HG03103 (cell line): ENCODE measurements around the gene PEA15.

Source experiments
- ATAC-seq: cut with Tn5 transposase; IDR thresholded peaks from one replicate; pipeline ENCODE4 v1.9.1; 2021; ENCODE audit warnings: low read depth; ENCODE audit not compliant: unreplicated experiment

PEA15 gene

DNA sequence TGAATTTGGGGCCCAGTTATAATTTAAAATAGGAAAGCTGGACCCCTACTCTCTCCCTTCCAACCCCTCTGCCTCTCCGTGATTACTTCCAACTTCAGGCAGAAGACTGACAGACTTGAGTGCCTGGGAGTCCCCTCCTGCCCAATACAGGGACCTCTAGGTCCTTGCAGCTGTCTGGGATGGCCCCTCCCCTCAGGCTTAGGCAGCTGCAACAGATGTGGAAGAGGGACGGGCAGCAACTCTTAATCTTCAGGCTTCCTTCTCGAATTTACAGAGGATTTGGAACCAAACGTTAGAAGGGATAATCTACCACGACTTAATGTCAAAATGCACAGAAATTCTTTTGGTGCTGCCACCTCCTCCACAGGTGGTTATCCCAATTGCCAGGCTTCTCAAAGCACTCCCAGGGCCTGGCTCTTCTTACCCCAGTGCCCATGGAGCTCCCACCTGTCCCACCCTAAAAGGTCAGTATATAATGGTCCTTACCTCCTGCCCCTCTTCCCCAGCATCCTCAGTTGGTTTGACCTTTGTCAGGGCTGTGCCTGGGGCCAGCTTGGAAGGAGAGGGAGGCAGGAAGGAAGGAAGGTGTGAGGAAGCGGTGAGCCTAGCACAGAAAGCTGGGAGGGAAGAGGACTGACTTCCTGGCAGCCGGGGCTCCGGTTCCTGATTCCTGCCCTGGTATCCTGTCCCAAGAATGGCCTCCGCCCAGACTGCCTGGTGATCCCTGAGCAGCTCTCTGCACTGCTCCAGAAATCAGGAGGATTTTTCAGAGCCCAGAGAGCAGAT lies 2.8 kb downstream of the PEA15 start:
- ATAC-seq, result no peak

- no peak for ATAC-seq
These were observed 3.6 kb downstream of the PEA15 start for GRCh38 chr1:160208557-160209320.

DNA sequence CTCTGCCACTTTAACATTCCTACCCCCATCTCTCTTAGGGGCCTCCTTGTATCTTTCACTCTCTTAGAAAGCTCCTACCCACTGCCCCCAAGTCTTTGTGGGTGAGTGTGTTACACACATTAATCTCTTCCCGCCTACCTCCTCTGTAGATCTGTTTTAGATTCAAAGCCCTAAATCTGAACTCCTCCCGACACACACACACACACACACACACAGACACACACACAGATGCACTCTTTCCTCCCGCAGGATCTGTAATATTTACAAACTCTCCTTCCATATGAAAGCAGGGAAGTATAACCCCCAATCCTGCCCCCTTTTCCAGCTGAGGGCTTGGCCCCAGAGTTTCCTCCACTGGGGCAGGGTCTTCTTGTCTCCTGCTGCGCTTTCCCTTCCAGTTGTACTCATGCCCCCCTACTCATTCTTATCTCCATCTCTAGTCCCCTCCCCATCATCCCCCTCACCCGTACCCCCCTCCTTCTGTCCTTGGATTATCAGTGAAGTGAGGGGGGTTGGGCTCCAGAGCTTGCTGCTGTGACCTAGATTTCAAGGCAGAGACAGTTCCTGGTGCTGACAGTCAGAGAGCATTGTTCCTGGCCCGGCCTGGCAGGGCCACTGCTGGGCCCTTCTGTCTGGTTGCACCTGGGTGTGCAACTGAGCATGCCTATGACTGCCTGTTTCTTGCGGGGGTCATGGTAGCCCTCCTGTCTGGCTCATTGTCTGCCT lies 4.3 kb downstream of the PEA15 start:
- ATAC-seq, result no peak

- ATAC-seq, result no peak
These were observed 5.4 kb downstream of the PEA15 start for GRCh38 chr1:160210561-160210960.

DNA sequence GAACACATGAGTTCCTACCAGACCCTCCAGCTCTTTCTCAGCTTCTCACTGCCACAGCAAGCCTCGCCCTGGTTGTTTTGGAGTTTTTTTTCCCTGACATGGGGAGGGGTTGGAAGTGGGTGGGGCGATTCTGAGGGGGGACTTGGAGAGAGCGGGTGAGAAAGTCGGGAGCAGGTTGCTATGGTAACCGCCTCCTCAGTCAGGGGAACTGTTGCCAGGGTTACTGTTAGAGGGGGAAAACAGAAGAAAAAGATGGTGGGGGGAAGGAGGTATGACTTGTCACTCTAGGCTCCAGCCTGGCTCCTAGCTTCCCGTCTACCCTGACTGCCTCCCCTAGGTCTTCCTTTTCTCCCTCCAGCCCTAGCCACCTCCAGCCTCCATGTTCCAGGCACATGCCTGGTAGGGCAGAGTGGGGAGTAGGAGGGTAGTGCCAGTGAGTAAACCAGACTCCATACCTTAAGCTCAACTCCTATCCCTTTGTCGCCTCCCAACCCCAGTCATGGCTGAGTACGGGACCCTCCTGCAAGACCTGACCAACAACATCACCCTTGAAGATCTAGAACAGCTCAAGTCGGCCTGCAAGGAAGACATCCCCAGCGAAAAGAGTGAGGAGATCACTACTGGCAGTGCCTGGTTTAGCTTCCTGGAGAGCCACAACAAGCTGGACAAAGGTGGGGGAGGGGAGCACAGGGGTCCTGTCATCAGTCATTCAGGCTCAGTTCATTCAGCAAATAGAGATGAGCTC lies 6.0 kb downstream of the PEA15 start:
- no peak for ATAC-seq

- ATAC-seq, result no peak
These were observed 9.4 kb downstream of the PEA15 start for GRCh38 chr1:160214481-160215140.

DNA sequence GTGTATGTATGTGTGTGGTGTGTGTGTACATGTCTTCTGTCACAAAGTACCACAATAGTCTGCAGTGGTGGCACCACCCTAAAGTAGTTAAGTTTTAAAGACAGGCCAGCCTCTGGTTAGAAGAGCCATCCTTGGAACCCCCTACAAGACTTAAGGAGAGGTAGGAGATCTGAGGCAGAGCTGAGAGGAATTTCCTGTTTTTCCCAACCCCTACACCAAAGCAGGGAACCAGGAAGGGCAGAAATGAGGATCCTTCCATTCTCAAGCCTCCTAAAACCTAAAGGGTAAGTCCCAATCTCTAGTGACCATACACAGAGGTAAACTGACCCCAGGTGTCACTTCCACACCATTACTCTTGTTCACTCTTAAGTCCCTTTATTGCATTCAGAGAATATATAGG lies 11.1 kb downstream of the PEA15 start:
- no peak for ATAC-seq

GRCh38 chr1:160217481-160218051 lies 12.4 kb downstream of the PEA15 start:
- no peak for ATAC-seq

DNA sequence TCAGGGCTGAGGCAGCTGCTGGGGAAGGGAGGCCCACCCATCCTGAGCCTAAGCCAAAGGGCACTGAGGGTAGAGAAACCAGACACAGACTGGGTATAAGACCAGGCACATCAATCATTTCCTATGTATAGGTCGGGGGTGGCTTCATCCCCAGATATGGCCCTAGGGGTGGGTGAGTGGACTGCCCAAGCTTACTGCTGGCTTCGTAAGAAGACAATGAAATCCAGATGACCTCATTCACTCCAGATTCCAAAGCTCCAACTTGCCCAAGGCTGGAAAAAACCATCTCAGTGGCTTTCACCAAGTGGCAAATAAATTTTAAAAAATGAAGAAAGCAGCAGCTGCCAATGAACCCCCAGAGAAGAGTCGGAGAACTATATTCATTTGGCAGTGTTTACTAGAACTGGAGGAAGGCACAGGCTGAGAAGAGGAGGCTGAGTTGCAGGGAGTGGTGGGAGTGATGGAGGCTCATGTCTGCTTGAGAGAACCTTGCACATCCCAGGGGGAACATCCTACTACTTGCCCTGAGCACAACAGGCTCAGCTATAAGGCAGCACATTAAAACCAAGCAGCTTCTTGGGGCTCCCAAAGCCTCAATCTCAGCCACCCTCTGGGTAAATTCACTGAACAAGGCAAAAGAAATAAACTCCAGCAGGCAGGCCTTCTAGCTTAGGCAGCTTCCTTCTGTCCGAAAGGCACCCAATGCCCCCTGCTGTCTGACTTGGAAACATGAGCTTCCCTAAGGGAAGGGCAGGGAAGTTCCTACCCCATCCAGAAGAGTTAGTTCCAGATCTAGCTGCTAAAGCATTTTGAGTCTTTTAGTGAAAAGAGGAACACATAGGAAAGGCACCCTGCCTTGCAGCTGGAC lies 14.1 kb downstream of the PEA15 start:
- ATAC-seq, result no peak

DNA sequence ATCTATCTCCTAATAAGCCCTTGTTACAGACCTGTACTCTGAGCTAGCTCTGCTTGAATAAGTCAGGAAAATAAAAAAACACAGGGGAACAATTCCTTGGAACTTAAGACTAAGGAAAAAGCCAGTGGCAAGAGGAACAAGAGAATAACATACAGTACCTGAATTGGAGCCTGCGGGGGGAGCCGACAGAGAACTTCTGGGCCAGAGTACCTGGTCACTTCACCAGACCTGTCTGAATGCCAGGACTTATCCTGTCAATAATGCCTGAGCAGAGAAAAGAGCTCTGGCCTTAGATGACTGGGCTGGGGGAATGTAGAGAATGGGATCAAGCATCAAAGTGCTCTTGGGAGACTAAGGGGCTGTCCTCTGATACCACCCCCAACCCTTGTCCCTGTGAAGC lies 15.1 kb downstream of the PEA15 start:
- ATAC-seq, result no peak

GRCh38 chr1:160221089-160221488 lies 15.9 kb downstream of the PEA15 start:
- no peak for ATAC-seq

- ATAC-seq, result no peak
These were observed 17.4 kb downstream of the PEA15 start for GRCh38 chr1:160222546-160222945.

DNA sequence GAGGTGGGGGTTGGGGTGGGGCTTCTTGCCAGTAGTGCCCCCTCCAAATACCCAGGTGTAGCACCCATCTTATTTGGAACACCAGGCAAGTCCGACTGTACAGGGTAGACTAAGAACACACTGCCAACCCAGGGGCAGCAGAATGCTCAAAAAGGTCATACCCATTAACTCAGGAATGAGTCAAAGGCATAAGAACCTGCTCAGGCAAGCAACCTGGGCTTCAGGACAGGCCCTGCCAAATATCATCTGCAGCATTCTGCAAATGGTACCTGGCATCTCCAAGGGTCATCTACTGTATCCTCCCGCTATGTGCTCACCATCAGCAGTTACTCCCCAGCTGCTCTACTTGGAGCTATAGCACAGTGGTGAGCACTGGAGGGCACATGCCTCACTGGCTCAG lies 19.4 kb downstream of the PEA15 start:
- no peak for ATAC-seq

- no peak for ATAC-seq
These were observed 20.2 kb downstream of the PEA15 start for GRCh38 chr1:160225345-160225744.

- ATAC-seq, result no peak
These were observed 21.4 kb downstream of the PEA15 start for GRCh38 chr1:160226623-160227022.

DNA sequence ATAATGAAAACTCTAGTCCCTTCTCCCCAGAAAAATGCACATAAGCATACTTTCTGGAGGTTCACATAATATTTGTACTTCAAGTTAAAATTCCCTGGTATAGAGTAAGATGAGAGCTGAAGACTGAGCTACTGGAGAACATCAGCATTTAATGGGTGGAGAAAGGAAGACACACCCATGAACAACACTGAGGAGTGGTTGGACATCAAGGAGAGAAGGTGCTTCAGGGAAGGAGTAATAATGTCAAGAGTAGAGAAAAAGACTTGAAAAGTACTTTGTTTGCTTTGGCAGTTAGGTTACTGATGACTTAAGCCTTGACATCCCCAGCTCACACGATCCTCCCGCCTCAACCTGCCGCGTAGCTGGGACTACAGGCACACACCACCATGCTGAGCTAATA lies 21.9 kb downstream of the PEA15 start:
- no peak for ATAC-seq

DNA sequence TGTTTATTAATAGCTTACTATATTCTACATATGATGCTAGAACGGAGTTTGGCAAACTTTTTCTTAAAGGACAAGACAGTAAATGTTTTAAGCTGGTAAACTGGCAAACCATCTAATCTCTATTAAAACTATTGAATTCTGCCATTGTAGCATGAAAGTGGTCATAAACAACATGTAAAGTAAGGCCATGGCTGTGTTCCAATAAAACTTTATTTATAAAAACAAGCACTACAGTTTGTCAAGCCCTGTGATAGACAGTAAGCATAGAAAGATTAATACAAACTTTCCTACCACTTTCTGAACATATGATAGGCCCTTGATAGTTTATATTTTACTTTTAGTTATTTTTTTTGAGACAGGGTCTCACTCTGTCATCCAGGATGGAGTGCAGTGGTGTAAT lies 22.4 kb downstream of the PEA15 start:
- no peak for ATAC-seq

GRCh38 chr1:160228431-160228830 lies 23.2 kb downstream of the PEA15 start:
- ATAC-seq, result no peak

GRCh38 chr1:160232911-160233310 lies 27.7 kb downstream of the PEA15 start:
- ATAC-seq, result no peak
